PC-3 (cell line): Measurements from ENCODE around the gene ANP32A.

Experiments used
- EZH2phosphoT487 ChIP-seq: fragments of 300-600 bp; sonication (generic); IDR thresholded peaks from 2 replicates; pipeline ENCODE4 v1.6.1; 2018; ENCODE audit warnings: mild to moderate bottlenecking, antibody characterized with exemption, low read length, borderline replicate concordance
- TF ChIP-seq, protein P1 (sequence below): fragments of 300-600 bp; sonication (generic); conservative IDR thresholded peaks from 2 replicates; pipeline ENCODE4 v1.5.1; 2017; ENCODE audit warnings: antibody characterized with exemption, low read depth, mild to moderate bottlenecking, low read length

GRCh38 chr15:68778876-68779275 is 41.8 kb downstream of the ANP32A start:
- TF ChIP-seq, protein P1, sequence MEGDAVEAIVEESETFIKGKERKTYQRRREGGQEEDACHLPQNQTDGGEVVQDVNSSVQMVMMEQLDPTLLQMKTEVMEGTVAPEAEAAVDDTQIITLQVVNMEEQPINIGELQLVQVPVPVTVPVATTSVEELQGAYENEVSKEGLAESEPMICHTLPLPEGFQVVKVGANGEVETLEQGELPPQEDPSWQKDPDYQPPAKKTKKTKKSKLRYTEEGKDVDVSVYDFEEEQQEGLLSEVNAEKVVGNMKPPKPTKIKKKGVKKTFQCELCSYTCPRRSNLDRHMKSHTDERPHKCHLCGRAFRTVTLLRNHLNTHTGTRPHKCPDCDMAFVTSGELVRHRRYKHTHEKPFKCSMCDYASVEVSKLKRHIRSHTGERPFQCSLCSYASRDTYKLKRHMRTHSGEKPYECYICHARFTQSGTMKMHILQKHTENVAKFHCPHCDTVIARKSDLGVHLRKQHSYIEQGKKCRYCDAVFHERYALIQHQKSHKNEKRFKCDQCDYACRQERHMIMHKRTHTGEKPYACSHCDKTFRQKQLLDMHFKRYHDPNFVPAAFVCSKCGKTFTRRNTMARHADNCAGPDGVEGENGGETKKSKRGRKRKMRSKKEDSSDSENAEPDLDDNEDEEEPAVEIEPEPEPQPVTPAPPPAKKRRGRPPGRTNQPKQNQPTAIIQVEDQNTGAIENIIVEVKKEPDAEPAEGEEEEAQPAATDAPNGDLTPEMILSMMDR, result no peak
- TF ChIP-seq EZH2phosphoT487, result no peak
